GM20000 (cell line): ENCODE data around the gene KIR3DL3.
"Not testable (repeated sequence)": the region's sequence is repeated elsewhere in the genome, so short reads cannot be mapped to it uniquely, and the experiment has no call there.

Source experiments
- DNase-seq: peaks from one replicate; pipeline ENCODE4 v3.0.0; 2012; ENCODE audit warnings: low spot score
- TF ChIP-seq, protein P1 (sequence below): IDR thresholded peaks from 2 replicates; pipeline ENCODE4 v1.5.1; 2012; ENCODE audit warnings: mild to moderate bottlenecking, control low read depth; ENCODE audit errors: extremely low read depth, missing control alignments

The KIR3DL3 gene

DNA sequence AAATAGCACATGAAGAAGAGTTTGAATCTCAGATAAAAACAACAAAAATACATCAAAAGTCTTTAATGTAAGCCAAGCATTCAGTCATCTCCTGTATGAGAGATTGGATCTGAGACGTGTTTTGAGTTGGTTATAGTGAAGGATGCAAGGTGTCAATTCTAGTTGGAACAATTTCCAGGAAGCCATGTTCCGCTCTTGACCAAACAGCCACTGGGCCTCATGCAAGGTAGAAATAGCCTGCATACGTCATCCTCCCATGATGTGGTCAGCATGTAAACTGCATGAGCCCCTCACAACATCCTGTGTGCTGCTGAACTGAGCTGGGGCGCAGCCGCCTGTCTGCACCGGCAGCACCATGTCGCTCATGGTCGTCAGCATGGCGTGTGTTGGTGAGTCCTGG is at the start of gene KIR3DL3:
Gene KIR3DL3, plus strand, starts transcription at position 301 of the 400 bp plus-strand sequence. Its CDS starts 55 bp downstream, at position 356.
- TF ChIP-seq, protein P1, sequence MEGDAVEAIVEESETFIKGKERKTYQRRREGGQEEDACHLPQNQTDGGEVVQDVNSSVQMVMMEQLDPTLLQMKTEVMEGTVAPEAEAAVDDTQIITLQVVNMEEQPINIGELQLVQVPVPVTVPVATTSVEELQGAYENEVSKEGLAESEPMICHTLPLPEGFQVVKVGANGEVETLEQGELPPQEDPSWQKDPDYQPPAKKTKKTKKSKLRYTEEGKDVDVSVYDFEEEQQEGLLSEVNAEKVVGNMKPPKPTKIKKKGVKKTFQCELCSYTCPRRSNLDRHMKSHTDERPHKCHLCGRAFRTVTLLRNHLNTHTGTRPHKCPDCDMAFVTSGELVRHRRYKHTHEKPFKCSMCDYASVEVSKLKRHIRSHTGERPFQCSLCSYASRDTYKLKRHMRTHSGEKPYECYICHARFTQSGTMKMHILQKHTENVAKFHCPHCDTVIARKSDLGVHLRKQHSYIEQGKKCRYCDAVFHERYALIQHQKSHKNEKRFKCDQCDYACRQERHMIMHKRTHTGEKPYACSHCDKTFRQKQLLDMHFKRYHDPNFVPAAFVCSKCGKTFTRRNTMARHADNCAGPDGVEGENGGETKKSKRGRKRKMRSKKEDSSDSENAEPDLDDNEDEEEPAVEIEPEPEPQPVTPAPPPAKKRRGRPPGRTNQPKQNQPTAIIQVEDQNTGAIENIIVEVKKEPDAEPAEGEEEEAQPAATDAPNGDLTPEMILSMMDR: no peak
- no peak for DNase-seq

DNA sequence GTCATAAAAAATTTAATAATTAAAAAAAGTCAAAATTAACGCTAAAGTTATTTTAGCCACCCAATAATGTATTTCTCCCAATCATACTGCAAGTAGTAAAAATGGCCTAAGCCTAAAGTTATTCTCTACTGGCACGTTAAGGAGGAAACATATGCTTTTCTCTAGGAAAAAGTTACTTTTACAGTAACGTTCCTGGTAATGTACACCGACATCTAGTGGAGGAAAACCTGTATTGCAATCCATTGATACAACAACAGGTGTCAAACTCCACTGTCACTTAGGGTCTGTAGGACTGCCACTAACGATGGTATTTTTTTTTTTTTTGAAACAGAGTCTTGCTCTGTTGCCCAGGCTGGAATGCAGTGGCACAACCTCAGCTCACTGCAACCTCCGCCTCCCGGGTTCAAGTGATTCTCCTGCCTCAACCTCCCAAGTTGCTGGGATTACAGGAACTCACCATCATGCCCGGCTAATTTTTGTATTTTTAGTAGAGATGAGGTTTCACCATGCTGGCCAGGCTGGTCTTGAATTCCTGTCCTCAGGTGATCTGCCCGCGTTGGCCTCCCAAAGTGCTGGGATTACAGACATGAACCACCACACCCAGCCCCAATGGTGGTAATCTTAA is 47.9 kb upstream of the KIR3DL3 start:
- DNase-seq: peak; percentile 63
- TF ChIP-seq, protein P1: peak; percentile 49

DNA sequence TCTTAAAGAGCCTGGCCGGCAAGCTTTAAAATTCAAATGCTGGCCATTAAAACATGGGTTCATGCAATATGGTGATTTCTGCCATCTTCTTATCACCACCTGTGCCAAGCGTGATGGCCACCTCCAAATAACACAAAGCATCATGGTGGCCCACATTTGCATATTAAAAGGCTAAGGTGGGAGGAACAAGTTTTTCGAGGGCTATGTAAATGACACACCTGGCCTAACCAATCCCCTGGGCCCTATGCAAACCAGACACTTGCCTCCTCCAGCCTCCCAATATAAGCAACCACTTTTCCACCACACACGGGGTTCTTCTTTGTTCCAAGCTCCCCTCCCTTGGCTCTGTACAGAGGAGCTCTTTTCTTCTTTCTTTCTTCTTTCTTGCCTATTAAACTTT is 47.0 kb upstream of the KIR3DL3 start:
- TF ChIP-seq, protein P1: no peak
- DNase-seq: no peak

DNA sequence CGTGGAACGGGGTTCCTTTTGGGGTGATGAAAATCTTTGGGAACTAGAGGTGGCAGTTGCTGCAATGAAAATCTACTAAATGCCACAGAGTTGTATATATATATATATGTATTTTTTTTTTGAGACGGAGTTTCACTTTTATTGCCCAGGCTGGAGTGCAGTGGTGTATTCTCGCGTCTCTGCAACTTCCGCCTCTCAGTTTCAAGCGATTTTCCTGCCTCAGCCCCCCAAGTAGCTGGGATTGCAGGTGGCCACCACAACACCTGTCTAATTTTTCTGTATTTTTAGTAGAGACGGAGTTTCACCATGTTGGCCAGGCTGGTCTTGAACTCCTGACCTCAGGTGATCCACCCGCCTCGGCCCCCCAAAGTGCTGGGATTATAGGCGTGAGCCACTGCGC is 42.6 kb upstream of the KIR3DL3 start:
- DNase-seq: not testable (repeated sequence)

DNA sequence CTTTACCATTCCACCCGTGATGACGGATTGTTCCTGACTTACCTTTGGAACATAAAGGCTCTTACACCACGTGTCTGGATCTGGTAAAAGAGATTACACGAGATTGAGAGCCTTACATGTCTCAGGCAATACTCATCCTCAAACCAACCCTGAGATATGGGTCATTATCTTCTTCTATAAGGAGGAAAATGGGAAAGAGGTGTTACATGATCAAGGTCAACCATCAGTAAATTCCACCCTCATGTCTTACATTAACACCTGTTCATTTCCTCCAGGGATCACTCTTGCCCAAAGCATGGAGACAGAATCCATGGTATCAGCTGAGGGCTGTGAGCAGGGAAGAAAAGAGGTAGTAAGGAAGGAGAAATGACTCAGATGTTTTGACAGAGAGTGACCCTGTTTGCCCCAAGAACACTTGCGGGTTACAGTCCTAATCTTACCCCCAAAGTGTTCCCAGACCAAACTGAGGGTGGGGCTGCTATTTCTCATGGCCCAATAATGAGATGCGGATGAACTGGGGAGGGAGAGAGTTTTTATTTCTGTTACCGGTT is 41.9 kb upstream of the KIR3DL3 start:
- TF ChIP-seq, protein P1: no peak
- no peak for DNase-seq

DNA sequence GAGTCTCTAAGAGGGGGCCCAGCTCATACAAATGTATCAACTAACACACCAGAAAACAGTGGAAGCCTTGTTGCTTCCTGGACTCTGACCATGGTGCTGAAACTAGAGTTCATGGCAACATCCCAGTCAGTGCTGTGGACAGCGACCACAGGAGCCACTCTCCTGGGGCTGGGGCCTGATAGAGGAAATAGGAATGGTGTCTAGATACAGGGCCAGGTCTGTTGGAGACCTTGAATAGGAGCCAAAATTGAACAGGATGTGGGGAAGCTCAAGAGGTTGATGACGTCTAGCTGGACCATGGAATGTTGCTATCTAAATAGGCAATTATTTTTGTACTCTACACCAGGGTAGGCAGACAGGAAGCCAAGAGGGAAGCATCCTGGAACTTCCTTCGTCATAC is 39.7 kb upstream of the KIR3DL3 start:
- DNase-seq: peak; percentile 46
- TF ChIP-seq, protein P1: no peak

DNA sequence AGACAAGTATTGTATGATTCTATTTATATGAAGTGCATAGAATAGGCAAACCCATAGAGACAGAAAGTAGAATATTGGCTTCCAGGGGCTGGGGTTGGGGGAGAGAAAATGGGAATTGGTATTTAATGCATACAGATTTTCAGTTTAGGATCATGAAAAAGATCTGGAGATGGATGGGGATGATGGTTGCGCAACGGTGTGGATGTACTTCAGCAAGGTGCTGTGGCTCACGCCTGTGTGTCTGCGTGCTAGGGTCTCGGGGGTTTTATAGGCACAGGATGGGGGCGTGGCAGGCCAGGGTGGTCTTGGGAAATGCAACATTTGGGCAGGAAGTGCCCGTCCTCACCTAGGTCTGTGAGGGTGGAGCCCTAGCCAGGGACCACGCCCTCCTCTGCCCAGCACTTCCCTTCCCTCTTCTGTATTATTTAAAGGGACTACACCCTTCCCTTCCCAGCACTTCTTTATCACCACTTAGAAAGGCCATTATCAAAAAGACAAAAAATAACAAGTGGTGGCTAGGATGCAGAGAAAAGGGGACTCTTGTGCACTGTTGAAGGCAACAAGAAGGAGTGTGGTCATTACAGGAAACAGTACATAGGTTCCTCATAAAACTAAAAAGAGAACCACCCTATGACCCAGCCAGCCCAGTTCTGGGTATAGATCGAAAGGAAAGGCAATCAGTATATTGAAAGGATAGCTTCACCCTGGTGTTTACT is 32.5 kb upstream of the KIR3DL3 start:
- TF ChIP-seq, protein P1: no peak
- DNase-seq: no peak
